K562 (cell line): ENCODE measurements around the gene CFP. TPM values are rescaled to one million over a fixed set of nuclear protein-coding genes. Genes with fewer than 3 reads are reported as not detected.

Source experiments
- ATF1 ChIP-seq, 2 experiments: fragments of 450-650 bp in 1 of 2; IDR thresholded peaks; 2 replicates each; pipeline ENCODE4 v1.6.1; 2016; ENCODE audit warnings: missing compliant biosample characterization in 1 of 2, missing genetic modification characterization in 1 of 2
- ATF3 ChIP-seq, 2 experiments: fragments of 450-650 bp in 1 of 2; sonication (generic) in 1 of 2; formaldehyde crosslinking in 1 of 2; IDR thresholded peaks in 1 of 2; conservative IDR thresholded peaks in 1 of 2; 2 replicates each; pipeline versions ENCODE4 v1.6.1 to v1.8.1; 2016 to 2023; ENCODE audit warnings: mild to moderate bottlenecking in 2 of 2, moderate library complexity in 2 of 2, inconsistent platforms in 1 of 2, missing genetic modification reagents in 1 of 2
- EGR1 ChIP-seq: fragments of 450-650 bp; conservative IDR thresholded peaks from 2 replicates; pipeline ENCODE4 v1.6.1; 2017; ENCODE audit warnings: mild to moderate bottlenecking
- FOXM1 ChIP-seq, 2 experiments: fragments of 450-650 bp in 1 of 2; sonication (generic) in 1 of 2; formaldehyde crosslinking in 1 of 2; IDR thresholded peaks; 2 replicates each; pipeline versions ENCODE4 v1.6.1 to v1.9.0; 2017 to 2022; ENCODE audit warnings: low read depth in 2 of 2, mild to moderate bottlenecking in 2 of 2, missing genetic modification reagents in 1 of 2, moderate library complexity in 1 of 2
- KLF10 ChIP-seq: fragments of 250-450 bp; sonication (Bioruptor Pico); IDR thresholded peaks from 2 replicates; pipeline ENCODE4 v1.6.1; 2021; ENCODE audit warnings: matching md5 sums
- L3MBTL2 ChIP-seq: fragments of 450-650 bp; IDR thresholded peaks from 2 replicates; pipeline ENCODE4 v1.6.1; 2016; ENCODE audit warnings: mild to moderate bottlenecking, moderate library complexity
- NFE2 ChIP-seq: IDR thresholded peaks from 2 replicates; pipeline ENCODE4 v1.6.1; 2014; ENCODE audit warnings: antibody characterized with exemption, low read depth
- NR3C1 ChIP-seq: sonication (generic); formaldehyde crosslinking; IDR thresholded peaks from 2 replicates; pipeline ENCODE4 v1.8.1; 2022; ENCODE audit warnings: missing genetic modification reagents
- PHF8 ChIP-seq: fragments of 200-600 bp; sonication (generic); IDR thresholded peaks from 2 replicates; pipeline ENCODE4 v1.6.1; 2012; ENCODE audit warnings: mixed run types, mild to moderate bottlenecking, inconsistent platforms, low read length, moderate library complexity, borderline replicate concordance
- PYGO2 ChIP-seq: fragments of 450-650 bp; IDR thresholded peaks from 2 replicates; pipeline ENCODE4 v1.6.1; 2016; ENCODE audit warnings: mild to moderate bottlenecking, missing genetic modification characterization, moderate library complexity, missing compliant biosample characterization
- SMARCC2 ChIP-seq: fragments of 450-650 bp; IDR thresholded peaks from 2 replicates; pipeline ENCODE4 v1.6.1; 2017; ENCODE audit warnings: antibody characterized with exemption, moderate library complexity, mild to moderate bottlenecking, low read depth
- SP2 ChIP-seq: IDR thresholded peaks from 2 replicates; pipeline ENCODE4 v1.6.1; 2011; ENCODE audit warnings: mild to moderate bottlenecking, low read depth, low read length, moderate library complexity; ENCODE audit not compliant: poor library complexity, severe bottlenecking; ENCODE audit errors: extremely low read depth
- TFAM ChIP-seq: fragments of 250-450 bp; sonication (Bioruptor Pico); conservative IDR thresholded peaks from 2 replicates; pipeline ENCODE4 v1.5.0; 2021; ENCODE audit warnings: mild to moderate bottlenecking, moderate library complexity
- ZNF175 ChIP-seq: fragments of 200-800 bp; sonication (Bioruptor generic); IDR thresholded peaks from 2 replicates; pipeline ENCODE4 v1.6.1; 2016; ENCODE audit warnings: low read depth, mild to moderate bottlenecking, missing genetic modification characterization, missing compliant biosample characterization
- ZNF197 ChIP-seq: fragments of 200-800 bp; sonication (Bioruptor generic); IDR thresholded peaks from 2 replicates; pipeline ENCODE4 v1.6.1; 2016; ENCODE audit warnings: low read depth, missing genetic modification characterization, missing compliant biosample characterization
- ZNF239 ChIP-seq: fragments of 250-450 bp; sonication (Bioruptor Pico); IDR thresholded peaks from 2 replicates; pipeline ENCODE4 v1.4.0; 2020; ENCODE audit warnings: mild to moderate bottlenecking
- ZNF609 ChIP-seq: sonication (generic); formaldehyde crosslinking; IDR thresholded peaks from 2 replicates; pipeline ENCODE4 v1.8.1; 2023; ENCODE audit warnings: missing genetic modification reagents, mild to moderate bottlenecking, borderline replicate concordance
- ZNF699 ChIP-seq: fragments of 250-450 bp; sonication (Bioruptor Pico); IDR thresholded peaks from 2 replicates; pipeline ENCODE4 v1.8.0; 2021; ENCODE audit warnings: mild to moderate bottlenecking, moderate library complexity; ENCODE audit not compliant: insufficient replicate concordance
- polyA plus RNA-seq, 8 experiments: library from polyadenylated mRNA; depleted of rRNA in 4 of 8; stranded (reverse) in 5 of 8; unstranded in 3 of 8; fragments of >200 nt; fragmentation: Nextera tagmentation in 2 of 8; fragmentation: Illumina TruSeq in 1 of 8; extraction: Ambion mirVana in 2 of 8; extraction: Trizol in 1 of 8; gene quantifications; 2 replicates each; pipeline versions ENCODE4 v1.2.1 to v1.2.3, GENCODE V29; 2011 to 2014; ENCODE audit warnings: inconsistent platforms in 1 of 8, missing spikeins in 1 of 8
- total RNA-seq, 7 experiments: library from RNA; depleted of rRNA in 6 of 7; stranded (reverse); fragments of >200 nt in 6 of 7; fragmentation: Illumina TruSeq in 2 of 7; extraction: Trizol in 2 of 7; gene quantifications; 2 replicates each; pipeline versions ENCODE4 v1.2.1 to v1.2.3, GENCODE V29; 2011 to 2021; ENCODE audit warnings: low replicate concordance in 1 of 7
- TF ChIP-seq, protein P1 (sequence below): sonication (generic); formaldehyde crosslinking; IDR thresholded peaks from 2 replicates; pipeline ENCODE4 v1.8.0; 2022; ENCODE audit warnings: missing genetic modification reagents, mild to moderate bottlenecking, borderline replicate concordance

Gene CFP
- total and polyA plus RNA-seq, 9 of the 15 experiments (the other 6 are each of a cell fraction or from before 2014, with no cell fraction given): 0.18 to 2.0 (median 0.55) TPM

DNA sequence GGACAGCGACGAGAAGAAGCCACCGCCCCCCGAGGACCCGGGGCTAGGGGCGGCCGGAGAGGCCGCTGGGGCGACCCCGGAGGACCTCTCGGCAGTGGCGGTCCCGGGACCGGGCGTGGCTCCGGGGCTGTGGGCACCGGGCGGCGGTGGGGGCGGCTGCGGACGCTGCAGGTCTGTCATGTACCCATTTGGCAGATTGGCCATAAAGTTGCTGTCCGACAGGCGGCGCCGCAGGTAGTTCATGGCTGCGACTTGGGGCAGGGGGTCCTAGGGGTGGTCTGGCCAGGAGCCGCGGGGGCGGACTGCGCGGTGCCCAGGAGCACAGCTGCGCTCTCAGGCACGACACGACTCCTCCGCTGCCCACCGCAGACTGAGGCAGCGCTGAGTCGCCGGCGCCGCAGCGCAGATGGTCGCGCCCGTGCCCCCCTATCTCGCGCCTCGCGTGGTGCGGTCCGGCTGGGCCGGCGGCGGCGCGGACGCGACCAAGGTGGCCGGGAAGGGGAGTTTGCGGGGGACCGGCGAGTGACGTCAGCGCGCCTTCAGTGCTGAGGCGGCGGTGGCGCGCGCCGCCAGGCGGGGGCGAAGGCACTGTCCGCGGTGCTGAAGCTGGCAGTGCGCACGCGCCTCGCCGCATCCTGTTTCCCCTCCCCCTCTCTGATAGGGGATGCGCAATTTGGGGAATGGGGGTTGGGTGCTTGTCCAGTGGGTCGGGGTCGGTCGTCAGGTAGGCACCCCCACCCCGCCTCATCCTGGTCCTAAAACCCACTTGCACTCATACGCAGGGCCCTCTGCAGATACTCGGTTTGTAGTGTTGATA, 10.0 kb downstream of the CFP start, which contains the start of gene SYN1 (continued):
- TF ChIP-seq ZNF609 (CRISPR knock-in tag) (peak; percentile 88; the same call in 1 of the 2 replicates), ZNF175 (peak; percentile 35; the same call in 1 of the 2 replicates), PHF8 (no peak; the same call in 1 of the 2 replicates), PYGO2 (tag) (no peak), NFE2 (peak; percentile 23; the same call in 1 of the 2 replicates), ZNF239 (CRISPR knock-in tag) (no peak), ZNF699 (CRISPR knock-in tag) (no peak), KLF10 (CRISPR knock-in tag) (no peak), SP2 (no peak), SMARCC2 (no peak), EGR1 (peak; percentile 95), L3MBTL2 (peak; percentile 56; the same call in 1 of the 2 replicates), FOXM1 (IDR thresholded peaks at IDR 0.05; ENCODE audit: low read depth) (no peak), FOXM1 (CRISPR knock-in tag; IDR thresholded peaks at IDR 0.05; ENCODE audit: low read depth) (0 out of 2 replicates have a peak, but pooled peaks have one; percentile 84), TFAM (no peak), ATF3 (IDR thresholded peaks at IDR 0.05) (peak; percentile 83), ATF3 (CRISPR knock-in tag; conservative IDR thresholded peaks at IDR 0.05) (peak; percentile 96), ZNF197 (CRISPR knock-in tag) (peak; percentile 68; the same call in 1 of the 2 replicates), NR3C1 (CRISPR knock-in tag) (peak; percentile 49; the same call in 1 of the 2 replicates), ATF1 (CRISPR knock-in tag; IDR thresholded peaks at IDR 0.05) (peak; percentile 56), ATF1 (tag; IDR thresholded peaks at IDR 0.05) (peak; percentile 98)
- TF ChIP-seq, protein P1, sequence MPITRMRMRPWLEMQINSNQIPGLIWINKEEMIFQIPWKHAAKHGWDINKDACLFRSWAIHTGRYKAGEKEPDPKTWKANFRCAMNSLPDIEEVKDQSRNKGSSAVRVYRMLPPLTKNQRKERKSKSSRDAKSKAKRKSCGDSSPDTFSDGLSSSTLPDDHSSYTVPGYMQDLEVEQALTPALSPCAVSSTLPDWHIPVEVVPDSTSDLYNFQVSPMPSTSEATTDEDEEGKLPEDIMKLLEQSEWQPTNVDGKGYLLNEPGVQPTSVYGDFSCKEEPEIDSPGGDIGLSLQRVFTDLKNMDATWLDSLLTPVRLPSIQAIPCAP (CRISPR knock-in tag): no peak
